ENCODE data around the gene WDR88. TPM values are rescaled to one million over a fixed set of nuclear protein-coding genes. Genes with fewer than 3 reads are reported as not detected.

The WDR88 gene
- total RNA-seq, 1 donor from 2014 or later, result not detected

DNA sequence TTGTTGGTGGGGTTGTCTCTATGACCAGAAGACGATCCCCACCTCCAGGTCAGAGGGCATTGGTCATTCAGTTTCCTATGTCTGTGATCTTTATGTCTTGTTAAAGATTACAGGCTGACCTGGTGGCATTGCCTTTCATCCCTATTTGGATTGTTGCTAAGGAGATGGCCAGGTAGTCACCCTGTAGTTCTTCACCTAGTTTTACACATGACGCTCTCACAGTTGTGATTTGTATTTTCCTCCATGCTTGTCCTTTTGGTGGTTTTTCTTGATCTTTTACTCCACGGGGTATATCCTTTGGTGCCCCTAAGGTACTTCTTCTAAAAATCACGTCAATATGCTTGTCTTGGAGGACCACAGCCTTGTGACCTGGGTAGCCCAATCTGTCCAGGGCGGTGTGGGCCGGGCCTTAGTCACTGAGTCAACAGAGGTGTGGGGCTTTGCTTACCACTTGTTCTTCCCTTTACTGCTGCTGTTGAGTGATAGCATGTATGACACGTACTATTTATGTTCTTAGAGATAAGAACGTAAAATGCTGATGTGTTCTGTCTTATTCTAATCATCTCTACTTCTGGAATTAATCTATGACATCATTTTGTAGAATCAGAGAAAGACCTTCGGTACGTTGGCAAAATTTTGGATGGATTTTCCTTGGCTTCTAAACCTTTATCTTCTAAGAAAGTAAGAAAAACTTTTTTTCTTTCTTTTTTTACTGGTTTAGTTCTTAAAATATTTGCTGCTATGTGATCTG lies 30.8 kb upstream of the WDR88 start:
- no peak overlapping the region for H3K27ac Mint-ChIP-seq (ENCODE audit: unreplicated experiment)
- no peaks in the 10 kb centered on the region for H3K4me1 Mint-ChIP-seq (ENCODE audit: unreplicated experiment)
- no peaks in the 10 kb centered on the region for H3K9me3 Mint-ChIP-seq (ENCODE audit: unreplicated experiment)
- TF ChIP-seq, protein P1, sequence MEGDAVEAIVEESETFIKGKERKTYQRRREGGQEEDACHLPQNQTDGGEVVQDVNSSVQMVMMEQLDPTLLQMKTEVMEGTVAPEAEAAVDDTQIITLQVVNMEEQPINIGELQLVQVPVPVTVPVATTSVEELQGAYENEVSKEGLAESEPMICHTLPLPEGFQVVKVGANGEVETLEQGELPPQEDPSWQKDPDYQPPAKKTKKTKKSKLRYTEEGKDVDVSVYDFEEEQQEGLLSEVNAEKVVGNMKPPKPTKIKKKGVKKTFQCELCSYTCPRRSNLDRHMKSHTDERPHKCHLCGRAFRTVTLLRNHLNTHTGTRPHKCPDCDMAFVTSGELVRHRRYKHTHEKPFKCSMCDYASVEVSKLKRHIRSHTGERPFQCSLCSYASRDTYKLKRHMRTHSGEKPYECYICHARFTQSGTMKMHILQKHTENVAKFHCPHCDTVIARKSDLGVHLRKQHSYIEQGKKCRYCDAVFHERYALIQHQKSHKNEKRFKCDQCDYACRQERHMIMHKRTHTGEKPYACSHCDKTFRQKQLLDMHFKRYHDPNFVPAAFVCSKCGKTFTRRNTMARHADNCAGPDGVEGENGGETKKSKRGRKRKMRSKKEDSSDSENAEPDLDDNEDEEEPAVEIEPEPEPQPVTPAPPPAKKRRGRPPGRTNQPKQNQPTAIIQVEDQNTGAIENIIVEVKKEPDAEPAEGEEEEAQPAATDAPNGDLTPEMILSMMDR (IDR thresholded peaks at IDR 0.05; ENCODE audit: unreplicated experiment), result no peak
- H3K4me3 Mint-ChIP-seq (ENCODE audit: unreplicated experiment), result no peak overlapping the region
- no peak for DNase-seq (ENCODE audit: low spot score)
- H3K27me3 Mint-ChIP-seq (ENCODE audit: unreplicated experiment), result no peaks in the 10 kb centered on the region
- H3K36me3 Mint-ChIP-seq (ENCODE audit: low read depth, unreplicated experiment), result peaks cover 29% of the 10 kb centered on the region

DNA sequence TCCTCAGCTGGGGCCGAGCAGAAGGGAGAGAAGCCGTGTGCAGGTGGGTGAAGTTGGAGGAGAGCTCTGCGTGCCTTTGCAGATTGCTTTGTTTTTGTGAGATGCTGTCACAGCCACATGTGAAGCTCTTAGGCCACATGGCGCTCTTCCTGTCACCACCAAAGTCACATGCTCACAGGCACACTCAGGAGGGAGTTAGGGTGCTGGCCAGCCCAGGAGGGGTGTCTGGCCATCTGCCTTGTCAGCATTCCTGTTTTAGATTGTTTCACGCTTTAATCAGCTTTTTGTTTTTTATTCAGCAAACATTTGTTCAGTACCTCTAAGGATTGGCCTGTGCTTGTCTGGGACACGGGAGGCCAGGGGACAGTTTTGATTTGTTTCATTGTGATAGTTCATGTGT lies 29.0 kb upstream of the WDR88 start:
- Mint-ChIP-seq H3K9me3 (ENCODE audit: unreplicated experiment) (no peaks in the 10 kb centered on the region), H3K4me1 (ENCODE audit: unreplicated experiment) (no peaks in the 10 kb centered on the region), H3K4me3 (ENCODE audit: unreplicated experiment) (no peak overlapping the region), H3K27ac (ENCODE audit: unreplicated experiment) (no peak overlapping the region), H3K27me3 (ENCODE audit: unreplicated experiment) (no peaks in the 10 kb centered on the region), H3K36me3 (ENCODE audit: low read depth, unreplicated experiment) (peaks cover 28% of the 10 kb centered on the region)
- DNase-seq (ENCODE audit: low spot score), result no peak
- TF ChIP-seq, protein P1 (IDR thresholded peaks at IDR 0.05; ENCODE audit: unreplicated experiment), result no peak

GRCh38 chr19:33108161-33108560 lies 23.8 kb upstream of the WDR88 start:
- Mint-ChIP-seq H3K27ac (ENCODE audit: unreplicated experiment) (no peak overlapping the region), H3K36me3 (ENCODE audit: low read depth, unreplicated experiment) (peaks cover 28% of the 10 kb centered on the region), H3K9me3 (ENCODE audit: unreplicated experiment) (no peaks in the 10 kb centered on the region), H3K27me3 (ENCODE audit: unreplicated experiment) (peaks cover 2% of the 10 kb centered on the region), H3K4me3 (ENCODE audit: unreplicated experiment) (peak overlapping the region; percentile 58), H3K4me1 (ENCODE audit: unreplicated experiment) (no peaks in the 10 kb centered on the region)
- no peak for DNase-seq (ENCODE audit: low spot score)
- TF ChIP-seq, protein P1 (IDR thresholded peaks at IDR 0.05; ENCODE audit: unreplicated experiment), result no peak

DNA sequence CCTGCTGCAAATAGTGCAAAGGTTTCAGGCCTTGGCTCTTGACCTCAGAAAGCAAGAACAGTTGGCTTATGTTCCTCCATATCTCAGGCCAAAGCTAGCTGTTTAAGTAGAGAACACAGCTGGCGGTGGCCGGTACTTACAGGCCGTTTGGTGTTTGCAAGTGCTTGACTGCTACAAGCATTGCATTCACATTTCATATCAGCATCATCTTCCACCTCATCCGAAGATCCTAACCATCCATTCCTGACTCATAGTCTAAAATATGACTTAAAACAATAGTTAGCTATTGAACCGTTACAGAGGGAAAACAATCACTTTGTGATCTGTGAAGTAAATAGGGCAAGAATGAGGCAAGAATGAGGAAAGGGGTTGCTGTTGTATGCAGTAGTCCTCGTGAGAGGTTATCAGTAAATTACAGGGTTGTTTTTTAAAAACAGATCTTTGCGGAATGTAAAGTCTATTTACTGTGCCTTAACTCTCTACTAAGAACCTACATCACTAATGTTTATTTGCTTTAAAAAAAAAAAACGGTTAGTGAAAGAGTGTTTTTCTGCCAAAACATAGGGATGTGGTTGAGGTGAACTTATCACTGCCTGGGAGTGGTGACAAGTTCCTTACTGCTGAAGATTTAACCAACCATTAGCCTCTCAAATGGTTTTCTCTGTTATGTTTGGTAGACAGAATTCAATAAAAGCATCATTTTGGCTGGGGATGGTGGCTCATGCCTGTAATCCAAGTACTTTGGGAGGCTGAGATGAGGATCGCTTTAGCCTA lies 21.6 kb upstream of the WDR88 start:
- peaks cover 18% of the 10 kb centered on the region for H3K36me3 Mint-ChIP-seq (ENCODE audit: low read depth, unreplicated experiment)
- H3K4me3 Mint-ChIP-seq (ENCODE audit: unreplicated experiment), result no peak overlapping the region
- no peak overlapping the region for H3K27ac Mint-ChIP-seq (ENCODE audit: unreplicated experiment)
- no peak for DNase-seq (ENCODE audit: low spot score)
- H3K4me1 Mint-ChIP-seq (ENCODE audit: unreplicated experiment), result no peaks in the 10 kb centered on the region
- TF ChIP-seq, protein P1 (IDR thresholded peaks at IDR 0.05; ENCODE audit: unreplicated experiment), result no peak
- H3K9me3 Mint-ChIP-seq (ENCODE audit: unreplicated experiment), result no peaks in the 10 kb centered on the region
- peaks cover 2% of the 10 kb centered on the region for H3K27me3 Mint-ChIP-seq (ENCODE audit: unreplicated experiment)

- peaks cover 2% of the 10 kb centered on the region for H3K27me3 Mint-ChIP-seq (ENCODE audit: unreplicated experiment)
- H3K36me3 Mint-ChIP-seq (ENCODE audit: low read depth, unreplicated experiment), result peaks cover 16% of the 10 kb centered on the region
- TF ChIP-seq, protein P1 (IDR thresholded peaks at IDR 0.05; ENCODE audit: unreplicated experiment), result no peak
Observed at GRCh38 chr19:33111587-33111986, 20.3 kb upstream of the WDR88 start.

More at GRCh38 chr19:33111587-33111986, 20.3 kb upstream of the WDR88 start:
- no peaks in the 10 kb centered on the region for H3K4me1 Mint-ChIP-seq (ENCODE audit: unreplicated experiment)
- no peak for DNase-seq (ENCODE audit: low spot score)
- H3K27ac Mint-ChIP-seq (ENCODE audit: unreplicated experiment), result no peak overlapping the region
- H3K4me3 Mint-ChIP-seq (ENCODE audit: unreplicated experiment), result peak overlapping the region; percentile 56
- H3K9me3 Mint-ChIP-seq (ENCODE audit: unreplicated experiment), result no peaks in the 10 kb centered on the region

Measured in endothelial cell (in vitro differentiated cells).